A549 (cell line): ENCODE measurements around the gene PLEKHA8.

ENCODE experiments used
- CTCF ChIP-seq: fragments of >200 bp; sonication (Bioruptor Twin); formaldehyde crosslinking; IDR thresholded peaks from 3 replicates; pipeline ENCODE4 v1.5.1; 2016
- EP300 ChIP-seq, 2 experiments: fragments of >200 bp; sonication (Bioruptor Twin); formaldehyde crosslinking; IDR thresholded peaks; 2 replicates in 1 of 2; 3 replicates in 1 of 2; pipeline ENCODE4 v1.6.1; 2016 to 2017

- no peak for TF ChIP-seq CTCF
- no peak for TF ChIP-seq EP300 (IDR thresholded peaks at IDR 0.05)
These were observed 18.0 kb downstream of the PLEKHA8 start for GRCh38 chr7:30046127-30046770.
